GM12878 (cell line): ENCODE results near the gene ATG9B. TPM values are rescaled to one million over a fixed set of nuclear protein-coding genes. Genes with fewer than 3 reads are reported as not detected.
A peak's percentile ranks its signal among the peaks of the same experiment; 100 is the strongest.

ENCODE experiments used
- ATAC-seq: fragments of 200-7000 bp; cut with Tn5 transposase; 3 replicates; pipeline ENCODE4 v1.9.1; 2020; ENCODE audit warnings: mild to moderate bottlenecking, moderate library complexity
- BruUV-seq: library from RNA; stranded (reverse); fragments of 400-500 nt; replicated peaks from 2 replicates; lab custom pipeline; 2021; lab: Mats Ljungman, UMichigan
- CTCF ChIA-PET: fragments of 300-600 bp; sonication (Branson Sonifier 250); formaldehyde crosslinking; extraction: SDS; loops from one replicate; lab custom pipeline; 2021; ENCODE audit warnings: inconsistent platforms; lab: Yijun Ruan, JAX
- POLR2A ChIA-PET: fragments of 350-600 bp; formaldehyde crosslinking; extraction: SDS; loops from one replicate; lab custom pipeline; 2021; ENCODE audit warnings: inconsistent platforms; lab: Charles Lee
- RAD21 ChIA-PET: fragments of 300-600 bp; sonication (Branson Sonifier 250); formaldehyde crosslinking; loops from one replicate; lab custom pipeline; 2023; ENCODE audit warnings: antibody characterized with exemption; ENCODE audit not compliant: unreplicated experiment; lab: Charles Lee
- SMC1A ChIA-PET: fragments of 300-600 bp; sonication (Branson Sonifier 250); formaldehyde crosslinking; loops from one replicate; lab custom pipeline; 2023; ENCODE audit not compliant: unreplicated experiment, uncharacterized antibody; lab: Charles Lee
- DNase-seq: peaks from one replicate; pipeline ENCODE4 v3.0.0-alpha.2; 2011; ENCODE audit warnings: low read depth, low spot score
- FAIRE-seq: peaks from 3 replicates; lab custom pipeline; 2011; peaks lifted over from hg19 to GRCh38; lab: Jason Lieb, UNC
- H2AFZ ChIP-seq: 2 replicates; pipeline ENCODE4 v1.6.0; 2011; ENCODE audit warnings: low read depth, low read length, control low read depth; ENCODE audit not compliant: control insufficient read depth
- H3K27ac ChIP-seq: 2 replicates; pipeline ENCODE4 v1.5.1; 2011; ENCODE audit warnings: control low read depth; ENCODE audit not compliant: control insufficient read depth, insufficient read depth
- H3K27me3 ChIP-seq, 2 experiments: replicated peaks in 1 of 2; 2 replicates each; pipeline versions ENCODE4 v1.6.0 to v1.6.1; 2011; ENCODE audit warnings: low read length in 1 of 2; ENCODE audit not compliant: control insufficient read depth in 2 of 2, insufficient read depth in 2 of 2
- H3K36me3 ChIP-seq, 2 experiments: 2 replicates each; pipeline ENCODE4 v1.5.1; 2011; ENCODE audit warnings: low read length in 1 of 2; ENCODE audit not compliant: control insufficient read depth in 2 of 2, insufficient read depth in 2 of 2
- H3K4me1 ChIP-seq: 2 replicates; pipeline ENCODE4 v1.6.1; 2011; ENCODE audit warnings: mild to moderate bottlenecking, low read length, moderate library complexity, mixed read lengths; ENCODE audit not compliant: control insufficient read depth, insufficient read depth
- H3K4me2 ChIP-seq: 2 replicates; pipeline ENCODE4 v1.6.0; 2011; ENCODE audit warnings: control low read depth; ENCODE audit not compliant: control insufficient read depth, insufficient read depth
- H3K4me3 ChIP-seq: fragments of 200-600 bp; sonication (generic); 2 replicates; pipeline ENCODE4 v1.5.1; 2016
- H3K79me2 ChIP-seq: 2 replicates; pipeline ENCODE4 v1.6.0; 2011; ENCODE audit warnings: low read length; ENCODE audit not compliant: control insufficient read depth, insufficient read depth
- H3K9ac ChIP-seq: 2 replicates; pipeline ENCODE4 v1.8.0; 2011; ENCODE audit warnings: low read length, control low read depth, mixed read lengths; ENCODE audit not compliant: control insufficient read depth, insufficient read depth
- H3K9me3 ChIP-seq: replicated peaks from 3 replicates; pipeline ENCODE4 v1.5.1; 2011; ENCODE audit warnings: mild to moderate bottlenecking, low read length; ENCODE audit not compliant: control insufficient read depth, insufficient read depth
- H4K20me1 ChIP-seq: 2 replicates; pipeline ENCODE4 v1.6.0; 2011; ENCODE audit not compliant: control insufficient read depth, insufficient read depth
- BHLHE40 ChIP-seq, 2 experiments: fragments of 450-650 bp in 1 of 2; IDR thresholded peaks; 2 replicates each; pipeline ENCODE4 v1.6.1; 2011 to 2017; ENCODE audit warnings: low read depth in 2 of 2, borderline replicate concordance in 1 of 2, improper control_type of control experiment in 1 of 2, low read length in 1 of 2, mild to moderate bottlenecking in 1 of 2
- HDAC6 ChIP-seq: fragments of 200-600 bp; sonication (generic); IDR thresholded peaks from one replicate; pipeline ENCODE4 v1.8.0; 2017; ENCODE audit warnings: antibody characterized with exemption; ENCODE audit not compliant: unreplicated experiment
- HDGF ChIP-seq: fragments of 450-650 bp; IDR thresholded peaks from 2 replicates; pipeline ENCODE4 v1.6.1; 2016; ENCODE audit warnings: antibody characterized with exemption
- MTA2 ChIP-seq: fragments of 450-650 bp; IDR thresholded peaks from 2 replicates; pipeline ENCODE4 v1.6.1; 2016; ENCODE audit warnings: low read depth, mild to moderate bottlenecking, moderate library complexity
- WGBS: methylation state at CpG from one replicate; pipeline ENCODE4 v1.1.6; 2016; ENCODE audit warnings: low lambda C conversion rate; ENCODE audit not compliant: insufficient replicate concordance, insufficient coverage; ENCODE audit errors: missing lambda C conversion rate; 5-methylcytosine and 5-hydroxymethylcytosine counted together
- in situ Hi-C: fragments of 300-500 bp; cut with MboI; formaldehyde crosslinking; loops from 9 replicates; pipeline ENCODE4 v1.14.3; 2018; ENCODE audit warnings: mixed read lengths
- intact Hi-C: fragments of 100-400 bp; cut with micrococcal nuclease; formaldehyde crosslinking; loops from one replicate; pipeline ENCODE4 v1.14.2; 2022; ENCODE audit not compliant: unreplicated experiment
- polyA plus RNA-seq, 11 experiments: library from polyadenylated mRNA; depleted of rRNA in 4 of 11; unstranded in 6 of 11; stranded (reverse) in 5 of 11; fragments of >200 nt; fragmentation: Nextera tagmentation in 4 of 11; fragmentation: Illumina TruSeq in 1 of 11; extraction: Ambion mirVana in 4 of 11; extraction: Trizol in 1 of 11; gene quantifications; 1 replicate in 1 of 11; 2 replicates in 10 of 11; pipeline versions ENCODE4 v1.2.1 to v1.2.3, GENCODE V29; 2011 to 2016; ENCODE audit warnings: inconsistent platforms in 2 of 11, missing spikeins in 2 of 11, low read depth in 1 of 11
- total RNA-seq, 4 experiments: library from RNA; depleted of rRNA in 3 of 4; stranded (reverse); fragments of >200 nt in 3 of 4; fragmentation: Illumina TruSeq in 1 of 4; extraction: Trizol in 1 of 4; gene quantifications; 2 replicates each; pipeline versions ENCODE4 v1.2.1 to v1.2.3, GENCODE V29; 2013 to 2021
- TF ChIP-seq, protein P1 (sequence below): IDR thresholded peaks from 2 replicates; pipeline ENCODE4 v1.6.1; 2011; ENCODE audit warnings: borderline replicate concordance, low read depth, mild to moderate bottlenecking, moderate library complexity, mixed read lengths, low read length; ENCODE audit not compliant: insufficient read depth; ENCODE audit errors: extremely low read length

The ATG9B gene
- total and polyA plus RNA-seq, 10 of the 15 experiments (the other 5 are each of a cell fraction or from before 2014, with no cell fraction given) = 0.01 to 0.83 (median 0.12) TPM; not detected in 2

DNA sequence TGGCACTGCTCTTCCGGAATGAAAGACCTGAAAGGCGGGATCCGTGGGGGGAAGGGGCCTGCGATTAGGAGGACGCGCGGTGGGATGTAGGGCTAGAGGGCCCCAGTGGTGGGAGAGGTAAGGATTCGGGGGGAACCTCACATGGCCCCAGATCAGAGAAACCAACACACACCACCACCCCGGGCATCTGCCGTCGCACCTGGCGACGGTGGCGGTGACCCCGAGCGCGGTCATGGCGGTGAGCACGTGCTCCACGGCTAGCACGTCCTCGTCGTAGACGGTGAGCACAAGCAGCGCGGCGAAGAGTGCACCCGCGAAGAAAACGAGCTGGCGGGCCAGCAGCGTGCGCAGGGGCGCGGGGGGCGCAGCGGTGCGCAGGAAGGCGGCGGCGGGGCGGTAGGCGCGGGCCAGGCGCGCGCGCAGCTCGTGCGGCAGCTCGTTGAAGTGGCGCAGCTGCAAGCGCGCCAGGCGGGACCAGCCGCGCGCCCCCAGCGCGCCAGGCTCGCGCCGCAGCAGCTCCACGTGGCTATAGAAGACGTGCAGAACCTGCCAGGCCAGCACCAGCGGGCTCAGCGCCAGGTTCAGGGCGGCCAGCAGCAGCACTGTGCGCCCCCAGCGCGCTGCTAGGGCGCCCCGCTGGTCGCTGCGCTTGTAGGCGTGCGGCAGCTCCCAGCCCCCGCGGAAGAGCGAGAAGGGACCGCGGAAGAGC is 5.7 kb downstream of the ATG9B start:
- Histone ChIP-seq H3K27ac (no peak overlapping the region), H4K20me1 (no peaks in the 10 kb centered on the region), H3K4me2 (peak overlapping the region; percentile 50), H3K4me3 (no peak overlapping the region)
- no TSS peak for BruUV-seq
- no peak for ATAC-seq
- POLR2A ChIA-PET = no interaction called here
- TF ChIP-seq HDAC6 = peak; percentile 41
- no peak for TF ChIP-seq MTA2
- no peak for TF ChIP-seq HDGF
- peak in 1 of 2 experiments; percentile 52; a peak in 2 of 4 replicates for TF ChIP-seq BHLHE40 (IDR thresholded peaks at IDR 0.05; ENCODE audit: borderline replicate concordance in 1 of 2, low read depth in 2 of 2, low read length in 1 of 2)
- TF ChIP-seq, protein P1, sequence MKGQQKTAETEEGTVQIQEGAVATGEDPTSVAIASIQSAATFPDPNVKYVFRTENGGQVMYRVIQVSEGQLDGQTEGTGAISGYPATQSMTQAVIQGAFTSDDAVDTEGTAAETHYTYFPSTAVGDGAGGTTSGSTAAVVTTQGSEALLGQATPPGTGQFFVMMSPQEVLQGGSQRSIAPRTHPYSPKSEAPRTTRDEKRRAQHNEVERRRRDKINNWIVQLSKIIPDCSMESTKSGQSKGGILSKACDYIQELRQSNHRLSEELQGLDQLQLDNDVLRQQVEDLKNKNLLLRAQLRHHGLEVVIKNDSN = peak; percentile 9
- TF ChIP-seq, all 136 proteins: peak for 3
- no peaks in the 10 kb centered on the region for H3K36me3 ChIP-seq
- intact Hi-C loops = no loop called here
- H3K4me1 ChIP-seq = peaks cover 8% of the 10 kb centered on the region
- no peaks in the 10 kb centered on the region for H3K79me2 ChIP-seq
- CTCF ChIA-PET = interaction anchor here (0.7 to 2.4 kb wide), 13 partner anchors 10 to 235 kb away, joined by 3 to 14 read pairs (median 4); partner anchors contain the start of gene ABCB8
- SMC1A ChIA-PET = interaction anchor here (1.0 to 1.4 kb wide), 2 partner anchors 10 to 140 kb away, joined by 3 read pairs; partner anchors contain the start of gene ABCB8
- RAD21 ChIA-PET = interaction anchor here (0.7 to 1.1 kb wide), 2 partner anchors 56 to 121 kb away, joined by 3 read pairs; no protein-coding TSS in a partner anchor
- 22% methylated on average over 63 of the region's 82 CpGs for WGBS
- FAIRE-seq (no peak), DNase-seq (no peak)
- peaks cover 8 to 10% of the 10 kb centered on the region in 2 experiments; a peak in 3 of 4 replicates for H3K27me3 ChIP-seq
- H3K9me3 ChIP-seq = no peaks in the 10 kb centered on the region
- in situ Hi-C loops = no loop called here
- no peak overlapping the region for H3K9ac ChIP-seq
- H2AFZ ChIP-seq = no peak overlapping the region
